GM19463 (cell line): ENCODE data around the gene SLCO2A1.

Source experiments
- ATAC-seq: cut with Tn5 transposase; IDR thresholded peaks from one replicate; pipeline ENCODE4 v1.9.1; 2021; ENCODE audit warnings: mild to moderate bottlenecking, moderate library complexity; ENCODE audit not compliant: unreplicated experiment

SLCO2A1 gene

GRCh38 chr3:133983576-133984560 lies 45.9 kb downstream of the SLCO2A1 start:
- no peak for ATAC-seq

- ATAC-seq = no peak
These were observed 46.6 kb downstream of the SLCO2A1 start for GRCh38 chr3:133983126-133983525.

GRCh38 chr3:133980550-133980949 lies 49.2 kb downstream of the SLCO2A1 start:
- ATAC-seq = no peak

- ATAC-seq = no peak
These were observed 49.7 kb downstream of the SLCO2A1 start for GRCh38 chr3:133980035-133980434.

GRCh38 chr3:133979553-133979952 lies 50.2 kb downstream of the SLCO2A1 start:
- no peak for ATAC-seq

- ATAC-seq = no peak
These were observed 52.2 kb downstream of the SLCO2A1 start for GRCh38 chr3:133977568-133977967.

- no peak for ATAC-seq
These were observed 56.3 kb downstream of the SLCO2A1 start for GRCh38 chr3:133973249-133973980.

- ATAC-seq = no peak
These were observed 57.6 kb downstream of the SLCO2A1 start for GRCh38 chr3:133972156-133972555.

GRCh38 chr3:133970916-133971315 lies 58.8 kb downstream of the SLCO2A1 start:
- no peak for ATAC-seq

GRCh38 chr3:133970339-133970738 lies 59.4 kb downstream of the SLCO2A1 start:
- ATAC-seq = no peak

GRCh38 chr3:133967992-133968892 lies 61.5 kb downstream of the SLCO2A1 start:
- ATAC-seq = no peak

GRCh38 chr3:133966954-133967353 lies 62.8 kb downstream of the SLCO2A1 start:
- no peak for ATAC-seq

- ATAC-seq = no peak
These were observed 63.8 kb downstream of the SLCO2A1 start for GRCh38 chr3:133965906-133966305.

GRCh38 chr3:133965013-133965570 lies 64.6 kb downstream of the SLCO2A1 start:
- no peak for ATAC-seq

- no peak for ATAC-seq
These were observed 65.2 kb downstream of the SLCO2A1 start for GRCh38 chr3:133964547-133964946.

GRCh38 chr3:133963657-133964396 lies 65.9 kb downstream of the SLCO2A1 start:
- no peak for ATAC-seq

GRCh38 chr3:133962849-133963248 lies 66.9 kb downstream of the SLCO2A1 start:
- ATAC-seq = no peak

- ATAC-seq = no peak
These were observed 71.5 kb downstream of the SLCO2A1 start for GRCh38 chr3:133958071-133958805.

GRCh38 chr3:133956982-133957381 lies 72.7 kb downstream of the SLCO2A1 start:
- no peak for ATAC-seq
